CD14-positive monocyte (primary cell): Measurements from ENCODE around the gene RPS6KB2. TPM values are rescaled to one million over a fixed set of nuclear protein-coding genes. Genes with fewer than 3 reads are reported as not detected.
A peak's percentile ranks its signal among the peaks of the same experiment; 100 is the strongest.

ENCODE experiments used
- DNase-seq, 3 donors: peaks; one replicate each; pipeline ENCODE4 v3.0.0-alpha.2; 2011 to 2022
- H2AFZ ChIP-seq: 2 replicates; pipeline ENCODE4 v1.6.0; 2012; ENCODE audit warnings: mild to moderate bottlenecking, low read depth, low read length, inconsistent platforms; ENCODE audit not compliant: insufficient read depth, poor library complexity, severe bottlenecking
- H3K27ac ChIP-seq, 2 donors: 1 replicate in 1 of 2; 2 replicates in 1 of 2; pipeline ENCODE4 v1.5.1; 2012 to 2013; ENCODE audit warnings: low read length in 2 of 2, control low read depth in 1 of 2, inconsistent platforms in 1 of 2, low read depth in 1 of 2, mild to moderate bottlenecking in 1 of 2
- H3K27me3 ChIP-seq, 2 donors: one replicate each; pipeline versions ENCODE4 v1.6.0 to v1.6.1; 2011 to 2013; ENCODE audit warnings: low read length in 2 of 2; ENCODE audit not compliant: control insufficient read depth in 2 of 2, insufficient read depth in 2 of 2
- H3K36me3 ChIP-seq, 2 donors: replicated peaks in 1 of 2; 1 replicate in 1 of 2; 2 replicates in 1 of 2; pipeline versions ENCODE4 v1.5.1 to v1.6.1; 2012 to 2013; ENCODE audit warnings: low read length in 2 of 2, control low read depth in 1 of 2, inconsistent platforms in 1 of 2, mild to moderate bottlenecking in 1 of 2; ENCODE audit not compliant: insufficient read depth in 2 of 2, control insufficient read depth in 1 of 2
- H3K4me1 ChIP-seq, 2 donors: 1 replicate in 1 of 2; 2 replicates in 1 of 2; pipeline versions ENCODE4 v1.5.1 to v1.6.1; 2012 to 2013; ENCODE audit warnings: low read length in 2 of 2, control low read depth in 1 of 2, inconsistent platforms in 1 of 2, mild to moderate bottlenecking in 1 of 2, moderate library complexity in 1 of 2; ENCODE audit not compliant: insufficient read depth in 2 of 2, control insufficient read depth in 1 of 2
- H3K4me2 ChIP-seq: replicated peaks from 2 replicates; pipeline ENCODE3; 2012; ENCODE audit warnings: low read length, moderate library complexity, mild to moderate bottlenecking; ENCODE audit not compliant: poor library complexity, severe bottlenecking; ENCODE audit errors: extremely low read depth
- H3K4me3 ChIP-seq, 3 experiments: fragments of 200-600 bp in 1 of 3; sonication (generic) in 1 of 3; replicated peaks in 1 of 3; 1 replicate in 2 of 3; 2 replicates in 1 of 3; pipeline ENCODE4 v1.5.1; 2011 to 2013; ENCODE audit warnings: low read length in 3 of 3, mild to moderate bottlenecking in 3 of 3, control low read depth in 2 of 3, low read depth in 2 of 3, inconsistent platforms in 1 of 3, moderate library complexity in 1 of 3
- H3K79me2 ChIP-seq: 2 replicates; pipeline ENCODE4 v1.6.0; 2012; ENCODE audit warnings: mild to moderate bottlenecking, control low read depth, inconsistent platforms, low read length, moderate library complexity; ENCODE audit not compliant: insufficient read depth
- H3K9ac ChIP-seq: 2 replicates; pipeline ENCODE4 v1.6.0; 2017; ENCODE audit warnings: low read length, mild to moderate bottlenecking; ENCODE audit not compliant: insufficient read depth, poor library complexity, severe bottlenecking
- H3K9me3 ChIP-seq, 2 donors: replicated peaks in 1 of 2; 1 replicate in 1 of 2; 2 replicates in 1 of 2; pipeline versions ENCODE4 v1.5.1 to v1.6.1; 2012 to 2013; ENCODE audit warnings: low read length in 2 of 2, control low read depth in 1 of 2; ENCODE audit not compliant: control insufficient read depth in 1 of 2, insufficient read depth in 1 of 2
- H4K20me1 ChIP-seq: 2 replicates; pipeline ENCODE4 v1.6.0; 2012; ENCODE audit warnings: mild to moderate bottlenecking, low read length, control low read depth, moderate library complexity; ENCODE audit not compliant: insufficient read depth
- H3K27ac Mint-ChIP-seq, 7 donors: one replicate each; pipeline ENCODE4 v1.8.0; 2020; ENCODE audit warnings: mild to moderate bottlenecking in 7 of 7, mixed read lengths in 7 of 7, moderate library complexity in 6 of 7, inconsistent platforms in 2 of 7
- H3K27me3 Mint-ChIP-seq, 3 donors: one replicate each; pipeline ENCODE4 v1.8.0; 2021 to 2022; ENCODE audit warnings: low read depth in 3 of 3, mild to moderate bottlenecking in 3 of 3, mixed read lengths in 3 of 3, moderate library complexity in 3 of 3, inconsistent platforms in 1 of 3
- H3K36me3 Mint-ChIP-seq, 2 donors: one replicate each; pipeline ENCODE4 v1.8.0; 2020; ENCODE audit warnings: mixed read lengths in 2 of 2, inconsistent platforms in 1 of 2, mild to moderate bottlenecking in 1 of 2
- H3K4me1 Mint-ChIP-seq: one replicate; pipeline ENCODE4 v1.8.0; 2020; ENCODE audit warnings: mild to moderate bottlenecking, mixed read lengths
- H3K4me3 Mint-ChIP-seq, 2 donors: one replicate each; pipeline ENCODE4 v1.8.0; 2020; ENCODE audit warnings: mild to moderate bottlenecking in 2 of 2, mixed read lengths in 2 of 2, moderate library complexity in 1 of 2
- H3K9me3 Mint-ChIP-seq, 7 donors: one replicate each; pipeline ENCODE4 v1.8.0; 2020 to 2022; ENCODE audit warnings: mixed read lengths in 7 of 7, mild to moderate bottlenecking in 6 of 7, moderate library complexity in 6 of 7, inconsistent platforms in 2 of 7
- WGBS: methylation state at CpG from one replicate; pipeline ENCODE4 v1.1.5; 2013; ENCODE audit warnings: missing lambda C conversion rate; ENCODE audit not compliant: insufficient coverage; 5-methylcytosine and 5-hydroxymethylcytosine counted together
- intact Hi-C, 2 donors: fragments of 100-400 bp; cut with micrococcal nuclease; formaldehyde crosslinking; loops; one replicate each; pipeline versions ENCODE4 v1.15.0 to v1.15.1; 2023
- polyA plus RNA-seq, 3 donors: library from polyadenylated mRNA; depleted of rRNA in 1 of 3; unstranded in 2 of 3; stranded (reverse) in 1 of 3; fragments of 300-500 nt in 2 of 3; fragments of >200 nt in 1 of 3; fragmentation: Illumina TruSeq in 2 of 3; gene quantifications; 1 replicate in 2 of 3; 2 replicates in 1 of 3; pipeline ENCODE4 v1.2.3, GENCODE V29; 2012 to 2021
- TF ChIP-seq, protein P1 (sequence below): fragments of 200-600 bp; IDR thresholded peaks from one replicate; pipeline ENCODE4 v1.8.0; 2022; ENCODE audit warnings: antibody characterized with exemption, mild to moderate bottlenecking

Gene RPS6KB2
- polyA plus RNA-seq, 3 donors, result 51.6 to 101 (median 53.8) TPM

- Mint-ChIP-seq H3K27me3 (peaks cover 0 to 4% (median 2%) of the 10 kb centered on the region in 3 donors), H3K27ac (peak overlapping the region; percentile 0 to 95 (median 89)), H3K36me3 (peaks cover 2 to 3% of the 10 kb centered on the region in 2 donors), H3K9me3 (peaks cover 0 to 1% (median 0%) of the 10 kb centered on the region in 7 donors), H3K4me1 (peaks cover 49% of the 10 kb centered on the region), H3K4me3 (peak overlapping the region in 1 of 2 donors; percentile 49)
- WGBS, result 48% methylated on average over 13 of the region's 16 CpGs
- no peaks in the 10 kb centered on the region for H4K20me1 ChIP-seq
- no peaks in the 10 kb centered on the region for H3K36me3 ChIP-seq
- no peaks in the 10 kb centered on the region for H3K27me3 ChIP-seq
- H3K9me3 ChIP-seq, result no peaks in the 10 kb centered on the region
- peak overlapping the region; percentile 29 for H3K4me2 ChIP-seq
- intact Hi-C loops, result loop anchor here (1.0 to 5.0 kb wide), 2 partner anchors 31 to 120 kb away; no protein-coding TSS in a partner anchor
- H3K4me1 ChIP-seq, result peaks cover 48 to 54% of the 10 kb centered on the region in 2 donors
- TF ChIP-seq, protein P1, sequence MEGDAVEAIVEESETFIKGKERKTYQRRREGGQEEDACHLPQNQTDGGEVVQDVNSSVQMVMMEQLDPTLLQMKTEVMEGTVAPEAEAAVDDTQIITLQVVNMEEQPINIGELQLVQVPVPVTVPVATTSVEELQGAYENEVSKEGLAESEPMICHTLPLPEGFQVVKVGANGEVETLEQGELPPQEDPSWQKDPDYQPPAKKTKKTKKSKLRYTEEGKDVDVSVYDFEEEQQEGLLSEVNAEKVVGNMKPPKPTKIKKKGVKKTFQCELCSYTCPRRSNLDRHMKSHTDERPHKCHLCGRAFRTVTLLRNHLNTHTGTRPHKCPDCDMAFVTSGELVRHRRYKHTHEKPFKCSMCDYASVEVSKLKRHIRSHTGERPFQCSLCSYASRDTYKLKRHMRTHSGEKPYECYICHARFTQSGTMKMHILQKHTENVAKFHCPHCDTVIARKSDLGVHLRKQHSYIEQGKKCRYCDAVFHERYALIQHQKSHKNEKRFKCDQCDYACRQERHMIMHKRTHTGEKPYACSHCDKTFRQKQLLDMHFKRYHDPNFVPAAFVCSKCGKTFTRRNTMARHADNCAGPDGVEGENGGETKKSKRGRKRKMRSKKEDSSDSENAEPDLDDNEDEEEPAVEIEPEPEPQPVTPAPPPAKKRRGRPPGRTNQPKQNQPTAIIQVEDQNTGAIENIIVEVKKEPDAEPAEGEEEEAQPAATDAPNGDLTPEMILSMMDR, result peak; percentile 92
- DNase-seq, result peak; percentile 70 to 84 (median 80)
- peak overlapping the region in 1 of 3 experiments; percentile 64 for H3K4me3 ChIP-seq
- no peaks in the 10 kb centered on the region for H3K79me2 ChIP-seq
- H3K9ac ChIP-seq, result no peak overlapping the region
- H3K27ac ChIP-seq, result no peak overlapping the region
- no peak overlapping the region for H2AFZ ChIP-seq
These were observed 45.8 kb upstream of the RPS6KB2 start for GRCh38 chr11:67382276-67383136.

DNA sequence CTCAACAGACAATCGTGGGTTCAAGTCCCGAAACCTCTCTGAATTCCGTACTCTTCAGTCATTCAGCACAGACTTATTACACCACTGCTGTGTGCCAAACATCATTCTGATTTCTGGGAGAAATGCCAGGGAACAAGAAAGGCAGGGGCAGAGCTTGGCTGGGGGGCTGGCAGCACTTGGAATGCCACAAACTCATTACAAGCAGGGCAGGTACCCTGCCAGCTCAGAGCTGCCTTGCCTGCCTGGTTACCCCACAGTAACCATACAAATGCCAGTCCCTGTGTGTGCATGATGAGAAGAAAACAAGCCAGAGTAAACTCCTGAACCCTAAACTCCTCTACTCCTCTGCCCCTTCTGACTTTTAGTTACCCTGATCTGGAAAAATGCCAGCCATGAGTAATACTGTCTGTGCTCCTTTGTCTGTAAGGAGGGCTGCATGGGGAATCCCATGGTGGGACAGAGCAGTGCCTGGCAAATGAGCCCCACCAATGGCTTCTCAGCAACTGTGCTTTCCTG, 43.4 kb upstream of the RPS6KB2 start:
- Histone ChIP-seq H3K4me1 (peaks cover 32 to 37% of the 10 kb centered on the region in 2 donors), H3K79me2 (peaks cover 5% of the 10 kb centered on the region), H3K9me3 (no peaks in the 10 kb centered on the region), H3K27me3 (no peaks in the 10 kb centered on the region), H3K4me2 (no peak overlapping the region), H3K4me3 (no peak overlapping the region), H3K9ac (no peak overlapping the region), H4K20me1 (peaks cover 4% of the 10 kb centered on the region), H3K36me3 (no peaks in the 10 kb centered on the region), H2AFZ (no peak overlapping the region), H3K27ac (no peak overlapping the region)
- no peak for DNase-seq
- H3K27me3 Mint-ChIP-seq, result peaks cover 0 to 5% (median 1%) of the 10 kb centered on the region in 3 donors
- H3K4me1 Mint-ChIP-seq, result peaks cover 40% of the 10 kb centered on the region
- TF ChIP-seq, protein P1, result no peak
- intact Hi-C loops, result loop anchor here in 1 of 2 donors (5.0 kb wide), 1 partner anchor 123 kb away; no protein-coding TSS in a partner anchor
- peaks cover 2 to 3% of the 10 kb centered on the region in 2 donors for H3K36me3 Mint-ChIP-seq
- no peak overlapping the region for H3K27ac Mint-ChIP-seq
- no peak overlapping the region for H3K4me3 Mint-ChIP-seq
- 82% methylated on average over 3 of the region's 3 CpGs for WGBS
- peaks cover 0 to 1% (median 0%) of the 10 kb centered on the region in 7 donors for H3K9me3 Mint-ChIP-seq
